Stimulated activated CD8-positive, alpha-beta memory T cell treated with anti-CD3 and anti-CD28 coated beads, Interleukin-2, amount 100 ng/mL, for 48 hours (primary cell): ENCODE data around the gene ZSCAN9.

Experiments used
- DNase-seq, 2 donors: peaks; one replicate each; pipeline ENCODE4 v3.0.0-alpha.2; 2020; ENCODE audit warnings: low read depth in 2 of 2

Gene ZSCAN9

GRCh38 chr6:28225056-28225834, at the start of gene ZSCAN9:
TSS of gene ZSCAN9 (plus strand) at chr6:28225275. CDS start at chr6:28227085, 1,810 bp downstream.
- peak; percentile 36 to 39 for DNase-seq

GRCh38 chr6:28176373-28176772, 48.7 kb upstream of the ZSCAN9 start:
- DNase-seq, result no peak

GRCh38 chr6:28182255-28182654, 42.8 kb upstream of the ZSCAN9 start:
- no peak for DNase-seq

GRCh38 chr6:28188111-28188979, 36.7 kb upstream of the ZSCAN9 start:
- no peak for DNase-seq

GRCh38 chr6:28200020-28200419, 25.1 kb upstream of the ZSCAN9 start:
- no peak for DNase-seq

GRCh38 chr6:28203201-28203600, 21.9 kb upstream of the ZSCAN9 start:
- no peak for DNase-seq

- no peak for DNase-seq
Observed at GRCh38 chr6:28205879-28206278, 19.2 kb upstream of the ZSCAN9 start.

- DNase-seq, result no peak
Observed at GRCh38 chr6:28206527-28206926, 18.5 kb upstream of the ZSCAN9 start.

- no peak for DNase-seq
Observed at GRCh38 chr6:28206928-28207509, 18.1 kb upstream of the ZSCAN9 start.

GRCh38 chr6:28207510-28208110, 17.5 kb upstream of the ZSCAN9 start:
- no peak for DNase-seq

- DNase-seq, result no peak
Observed at GRCh38 chr6:28208111-28208659, 16.9 kb upstream of the ZSCAN9 start.

- DNase-seq, result no peak
Observed at GRCh38 chr6:28209753-28210535, 15.1 kb upstream of the ZSCAN9 start.

- no peak for DNase-seq
Observed at GRCh38 chr6:28211840-28212509, 13.1 kb upstream of the ZSCAN9 start.

GRCh38 chr6:28212510-28213212, 12.4 kb upstream of the ZSCAN9 start:
- DNase-seq, result peak; percentile 41 to 63

- DNase-seq, result no peak
Observed at GRCh38 chr6:28213213-28213523, 11.9 kb upstream of the ZSCAN9 start.

- DNase-seq, result no peak
Observed at GRCh38 chr6:28215425-28215824, 9.7 kb upstream of the ZSCAN9 start.

GRCh38 chr6:28217890-28218289, 7.2 kb upstream of the ZSCAN9 start:
- no peak for DNase-seq

GRCh38 chr6:28218312-28219248, 6.5 kb upstream of the ZSCAN9 start:
- peak; percentile 11 to 36 for DNase-seq
